ENCODE results near the gene SORCS2.

DNA sequence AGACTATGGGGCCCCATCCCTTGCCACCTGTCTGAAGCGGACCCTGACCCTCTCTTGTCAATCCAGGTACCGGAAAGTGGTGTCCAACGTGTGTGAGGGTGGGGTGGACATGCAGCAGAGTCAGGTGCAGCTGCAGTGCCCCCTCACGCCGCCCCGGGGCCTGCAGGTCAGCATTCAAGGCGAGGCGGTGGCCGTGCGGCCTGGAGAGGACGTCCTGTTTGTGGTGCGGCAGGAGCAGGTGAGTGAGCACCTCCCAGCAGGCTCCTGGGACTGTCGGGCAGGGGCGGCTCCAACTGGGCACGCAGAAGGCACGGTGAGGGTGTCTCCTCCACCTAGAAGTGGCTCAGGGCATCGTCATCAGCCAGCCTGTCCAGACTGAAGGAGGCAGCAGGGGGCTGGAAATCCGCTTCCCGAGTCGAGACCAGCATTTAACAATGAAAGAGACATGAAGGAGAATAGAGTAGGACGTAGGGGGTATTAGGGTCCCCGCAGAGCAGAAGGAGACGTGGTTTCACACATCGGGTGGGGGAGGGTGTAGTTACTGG, 525.7 kb downstream of the SORCS2 start:
- TF ChIP-seq TCF12 (IDR thresholded peaks at IDR 0.05) (no peak), FOXJ3 (CRISPR knock-in tag; IDR thresholded peaks at IDR 0.05) (no peak)

Measured in SK-N-SH (cell line).